OCI-LY3 (cell line): ENCODE measurements around the gene ASTE1.

Source experiments
- H2AFZ ChIP-seq: fragments of 200-600, 300-600 bp; shearing (Covaris generic); 2 replicates; pipeline ENCODE4 v1.6.0; 2014; ENCODE audit warnings: antibody characterized with exemption, low read depth, low read length
- H3K27ac ChIP-seq: fragments of 200-600, 300-600 bp; sonication (generic); 2 replicates; pipeline ENCODE4 v1.5.1; 2014; ENCODE audit warnings: mild to moderate bottlenecking, low read length, moderate library complexity, mixed read lengths
- H3K27me3 ChIP-seq: fragments of 200-600, 300-600 bp; sonication (generic); 2 replicates; pipeline ENCODE4 v1.6.1; 2014; ENCODE audit warnings: low read depth, low read length, mixed read lengths
- H3K36me3 ChIP-seq: fragments of 200-600, 300-600 bp; sonication (generic); replicated peaks from 2 replicates; pipeline ENCODE3; 2014; ENCODE audit warnings: low read depth, low read length, mixed read lengths
- H3K4me1 ChIP-seq: fragments of 300-600, 200-600 bp; sonication (generic); 2 replicates; pipeline ENCODE4 v1.6.1; 2014; ENCODE audit warnings: low read length, mixed read lengths
- H3K4me2 ChIP-seq: fragments of 200-600, 300-600 bp; sonication (generic); 2 replicates; pipeline ENCODE4 v1.6.1; 2014; ENCODE audit warnings: low read length, mixed read lengths
- H3K4me3 ChIP-seq: fragments of 300-600, 200-600 bp; sonication (generic); 2 replicates; pipeline ENCODE4 v1.5.1; 2014; ENCODE audit warnings: antibody characterized with exemption, mild to moderate bottlenecking, low read length, moderate library complexity
- H3K79me2 ChIP-seq: fragments of 300-600, 200-600 bp; shearing (Covaris generic); 2 replicates; pipeline ENCODE4 v1.6.1; 2014; ENCODE audit warnings: mild to moderate bottlenecking, low read length, mixed read lengths
- H3K9ac ChIP-seq: fragments of 300-600, 200-600 bp; shearing (Covaris generic); 2 replicates; pipeline ENCODE4 v1.6.0; 2014; ENCODE audit warnings: mild to moderate bottlenecking, low read length, moderate library complexity
- H3K9me3 ChIP-seq: fragments of 200-600, 300-600 bp; shearing (Covaris generic); 2 replicates; pipeline ENCODE4 v1.6.1; 2014; ENCODE audit warnings: low read length, mixed read lengths; ENCODE audit not compliant: insufficient read depth
- H4K20me1 ChIP-seq: fragments of 200-600, 300-600 bp; sonication (generic); 2 replicates; pipeline ENCODE4 v1.6.1; 2016; ENCODE audit warnings: low read length, mixed read lengths; ENCODE audit not compliant: insufficient read depth
- CTCF ChIP-seq: fragments of 200-600, 300-600 bp; sonication (generic); IDR thresholded peaks from 2 replicates; pipeline ENCODE4 v1.5.1; 2014; ENCODE audit warnings: antibody characterized with exemption, low read length, low read depth
- EZH2phosphoT487 ChIP-seq: fragments of 200-600 bp; shearing (Covaris generic); IDR thresholded peaks from 2 replicates; pipeline ENCODE4 v1.6.1; 2018; ENCODE audit warnings: antibody characterized with exemption, mixed run types, low read depth

ASTE1 gene

GRCh38 chr3:131008326-131008725, 18.3 kb downstream of the ASTE1 start:
- Histone ChIP-seq H3K4me2 (no peak overlapping the region), H3K27me3 (no peaks in the 10 kb centered on the region), H4K20me1 (no peaks in the 10 kb centered on the region), H3K4me3 (no peak overlapping the region), H3K36me3 (peaks cover 17% of the 10 kb centered on the region), H3K9ac (no peak overlapping the region), H2AFZ (no peak overlapping the region), H3K79me2 (no peaks in the 10 kb centered on the region), H3K27ac (no peak overlapping the region), H3K9me3 (no peaks in the 10 kb centered on the region), H3K4me1 (peaks cover 12% of the 10 kb centered on the region)
- TF ChIP-seq EZH2phosphoT487 (no peak), CTCF (no peak)

- Histone ChIP-seq H4K20me1 (no peaks in the 10 kb centered on the region), H3K9me3 (no peaks in the 10 kb centered on the region), H3K9ac (no peak overlapping the region), H3K27ac (no peak overlapping the region), H3K36me3 (peaks cover 15% of the 10 kb centered on the region), H3K27me3 (no peaks in the 10 kb centered on the region), H3K79me2 (no peaks in the 10 kb centered on the region), H3K4me1 (peaks cover 6% of the 10 kb centered on the region), H2AFZ (no peak overlapping the region), H3K4me3 (no peak overlapping the region), H3K4me2 (no peak overlapping the region)
- no peak for TF ChIP-seq EZH2phosphoT487
- TF ChIP-seq CTCF: no peak
These were observed 18.8 kb downstream of the ASTE1 start for GRCh38 chr3:131007782-131008181.

GRCh38 chr3:131007256-131007655, 19.4 kb downstream of the ASTE1 start:
- H4K20me1 ChIP-seq: no peaks in the 10 kb centered on the region
- H3K27me3 ChIP-seq: no peaks in the 10 kb centered on the region
- H3K27ac ChIP-seq: no peak overlapping the region
- TF ChIP-seq CTCF (no peak), EZH2phosphoT487 (no peak)
- H3K4me1 ChIP-seq: peaks cover 6% of the 10 kb centered on the region
- H3K4me3 ChIP-seq: no peak overlapping the region
- H3K9ac ChIP-seq: no peak overlapping the region
- H3K4me2 ChIP-seq: no peak overlapping the region
- no peak overlapping the region for H2AFZ ChIP-seq
- no peaks in the 10 kb centered on the region for H3K9me3 ChIP-seq
- no peaks in the 10 kb centered on the region for H3K79me2 ChIP-seq
- H3K36me3 ChIP-seq: peaks cover 12% of the 10 kb centered on the region

GRCh38 chr3:131004603-131005002, 22.0 kb downstream of the ASTE1 start:
- no peak overlapping the region for H3K4me3 ChIP-seq
- no peak for TF ChIP-seq EZH2phosphoT487
- TF ChIP-seq CTCF: no peak
- no peaks in the 10 kb centered on the region for H3K27me3 ChIP-seq
- H3K9ac ChIP-seq: no peak overlapping the region
- H3K36me3 ChIP-seq: peaks cover 10% of the 10 kb centered on the region
- H3K27ac ChIP-seq: no peak overlapping the region
- H4K20me1 ChIP-seq: no peaks in the 10 kb centered on the region
- peaks cover 4% of the 10 kb centered on the region for H3K4me1 ChIP-seq
- no peaks in the 10 kb centered on the region for H3K9me3 ChIP-seq
- H2AFZ ChIP-seq: no peak overlapping the region
- no peak overlapping the region for H3K4me2 ChIP-seq
- no peaks in the 10 kb centered on the region for H3K79me2 ChIP-seq
